H1 (cell line): ENCODE data around the gene PNMA6E. TPM values are rescaled to one million over a fixed set of nuclear protein-coding genes. Genes with fewer than 3 reads are reported as not detected.
A peak's percentile ranks its signal among the peaks of the same experiment; 100 is the strongest.

Experiments
- CTCF ChIA-PET: fragments of 300-600 bp; sonication (Branson Sonifier 250); formaldehyde crosslinking; loops from one replicate; lab custom pipeline; 2021; ENCODE audit not compliant: partially characterized antibody; lab: Charles Lee
- POLR2A ChIA-PET: fragments of 300-600 bp; sonication (Branson Sonifier 250); formaldehyde crosslinking; loops from one replicate; lab custom pipeline; 2021; ENCODE audit warnings: inconsistent platforms; ENCODE audit not compliant: partially characterized antibody; lab: Charles Lee
- DNase-seq, 2 experiments: peaks; one replicate each; pipeline versions ENCODE4 v3.0.0 to v3.0.0-alpha.2; 2010 to 2022; ENCODE audit warnings: low spot score in 2 of 2, low read depth in 1 of 2, mixed read lengths in 1 of 2
- FAIRE-seq: peaks from 2 replicates; lab custom pipeline; 2011; peaks lifted over from hg19 to GRCh38; lab: Jason Lieb, UNC
- H2AFZ ChIP-seq: 2 replicates; pipeline ENCODE4 v1.8.1; 2012; ENCODE audit warnings: low read length, inconsistent platforms
- H2AK5ac ChIP-seq: 2 replicates; pipeline ENCODE4 v1.6.1; 2013; ENCODE audit warnings: low read depth, low read length
- H2BK120ac ChIP-seq: replicated peaks from 2 replicates; pipeline ENCODE3; 2013; ENCODE audit warnings: low read depth, low read length, inconsistent platforms
- H2BK12ac ChIP-seq: 2 replicates; pipeline ENCODE4 v1.6.1; 2013; ENCODE audit warnings: low read depth, low read length
- H2BK15ac ChIP-seq: 2 replicates; pipeline ENCODE4 v1.6.1; 2013; ENCODE audit warnings: low read length
- H2BK20ac ChIP-seq: 2 replicates; pipeline ENCODE4 v1.6.1; 2013; ENCODE audit warnings: low read length
- H2BK5ac ChIP-seq: 2 replicates; pipeline ENCODE4 v1.6.1; 2013; ENCODE audit warnings: low read depth, low read length
- H3K14ac ChIP-seq: 2 replicates; pipeline ENCODE4 v1.6.1; 2013; ENCODE audit warnings: inconsistent platforms; ENCODE audit not compliant: insufficient read length
- H3K18ac ChIP-seq: 2 replicates; pipeline ENCODE4 v1.6.1; 2013; ENCODE audit warnings: low read length; ENCODE audit errors: extremely low read depth
- H3K23ac ChIP-seq: 2 replicates; pipeline ENCODE4 v1.6.1; 2013; ENCODE audit warnings: inconsistent platforms; ENCODE audit not compliant: insufficient read length
- H3K23me2 ChIP-seq: 2 replicates; pipeline ENCODE4 v1.6.1; 2013; ENCODE audit warnings: low read depth, low read length
- H3K27ac ChIP-seq: 2 replicates; pipeline ENCODE4 v1.6.1; 2011; ENCODE audit warnings: low read depth, low read length, inconsistent platforms
- H3K27me3 ChIP-seq, 4 experiments: replicated peaks in 1 of 4; 1 replicate in 1 of 4; 2 replicates in 3 of 4; pipeline versions ENCODE4 v1.6.1 to v1.8.1; 2011 to 2013; ENCODE audit warnings: low read length in 3 of 4, mild to moderate bottlenecking in 3 of 4, inconsistent platforms in 2 of 4, mixed read lengths in 2 of 4, moderate library complexity in 1 of 4; ENCODE audit not compliant: control insufficient read depth in 3 of 4, insufficient read depth in 3 of 4; ENCODE audit errors: extremely low read depth in 1 of 4
- H3K36me3 ChIP-seq, 4 experiments: 2 replicates each; pipeline versions ENCODE4 v1.6.1 to v1.8.1; 2011 to 2013; ENCODE audit warnings: mild to moderate bottlenecking in 4 of 4, low read length in 3 of 4, moderate library complexity in 2 of 4, control low read depth in 1 of 4, inconsistent platforms in 1 of 4; ENCODE audit not compliant: insufficient read depth in 4 of 4, control insufficient read depth in 2 of 4
- H3K4ac ChIP-seq: replicated peaks from 2 replicates; pipeline ENCODE3; 2013; ENCODE audit warnings: low read length, low read depth, mixed read lengths, inconsistent platforms; ENCODE audit not compliant: insufficient read length
- H3K4me1 ChIP-seq, 4 experiments: replicated peaks in 1 of 4; 1 replicate in 1 of 4; 2 replicates in 3 of 4; pipeline versions ENCODE4 v1.6.1 to v1.8.1; 2011 to 2013; ENCODE audit warnings: low read length in 3 of 4, inconsistent platforms in 2 of 4, mixed read lengths in 1 of 4; ENCODE audit not compliant: insufficient read depth in 4 of 4, control insufficient read depth in 3 of 4
- H3K4me2 ChIP-seq, 2 experiments: 2 replicates each; pipeline versions ENCODE4 v1.6.1 to v1.8.1; 2011 to 2013; ENCODE audit warnings: low read depth in 2 of 2, low read length in 2 of 2, control low read depth in 1 of 2, inconsistent platforms in 1 of 2, mild to moderate bottlenecking in 1 of 2; ENCODE audit not compliant: insufficient read depth in 1 of 2
- H3K4me3 ChIP-seq, 4 experiments: fragments of 200-600, 300-600 bp in 1 of 4; sonication (generic), shearing (Covaris generic), sonication (Bioruptor Twin) in 1 of 4; 2 replicates each; pipeline versions ENCODE4 v1.5.1 to v1.8.1; 2011 to 2016; ENCODE audit warnings: low read length in 4 of 4, low read depth in 3 of 4, control low read depth in 2 of 4, inconsistent platforms in 2 of 4, mild to moderate bottlenecking in 2 of 4, mixed read lengths in 1 of 4, moderate library complexity in 1 of 4; ENCODE audit not compliant: insufficient read depth in 2 of 4; ENCODE audit errors: extremely low read depth in 1 of 4
- H3K56ac ChIP-seq: replicated peaks from 2 replicates; pipeline ENCODE3; 2013; ENCODE audit warnings: low read depth, mild to moderate bottlenecking, mixed read lengths, low read length, inconsistent platforms; ENCODE audit not compliant: insufficient read length
- H3K79me1 ChIP-seq: 2 replicates; pipeline ENCODE4 v1.6.1; 2013; ENCODE audit warnings: low read depth, low read length, control low read depth
- H3K79me2 ChIP-seq, 2 experiments: 2 replicates each; pipeline versions ENCODE4 v1.6.1 to v1.8.1; 2012 to 2013; ENCODE audit warnings: low read length in 2 of 2, mild to moderate bottlenecking in 2 of 2, inconsistent platforms in 1 of 2; ENCODE audit not compliant: insufficient read depth in 2 of 2, control insufficient read depth in 1 of 2
- H3K9ac ChIP-seq, 4 experiments: replicated peaks in 1 of 4; 1 replicate in 1 of 4; 2 replicates in 3 of 4; pipeline versions ENCODE4 v1.6.1 to v1.8.1; 2011 to 2013; ENCODE audit warnings: low read depth in 3 of 4, low read length in 3 of 4, control low read depth in 2 of 4, mild to moderate bottlenecking in 2 of 4, moderate library complexity in 2 of 4, inconsistent platforms in 1 of 4; ENCODE audit errors: extremely low read depth in 1 of 4
- H3K9me3 ChIP-seq, 2 experiments: 2 replicates each; pipeline versions ENCODE4 v1.6.1 to v1.8.1; 2012 to 2013; ENCODE audit warnings: mild to moderate bottlenecking in 2 of 2, moderate library complexity in 2 of 2, control low read depth in 1 of 2, inconsistent platforms in 1 of 2, low read depth in 1 of 2, low read length in 1 of 2, mixed read lengths in 1 of 2; ENCODE audit not compliant: insufficient read depth in 2 of 2
- H4K20me1 ChIP-seq, 2 experiments: replicated peaks in 1 of 2; 2 replicates each; pipeline versions ENCODE3 to v1.8.1; 2011 to 2013; ENCODE audit warnings: inconsistent platforms in 2 of 2, low read length in 2 of 2, mild to moderate bottlenecking in 1 of 2; ENCODE audit not compliant: insufficient read depth in 2 of 2, control insufficient read depth in 1 of 2
- H4K5ac ChIP-seq: 2 replicates; pipeline ENCODE4 v1.6.1; 2013; ENCODE audit warnings: low read length, low read depth, mixed read lengths, inconsistent platforms; ENCODE audit not compliant: insufficient read length
- H4K8ac ChIP-seq: 2 replicates; pipeline ENCODE4 v1.8.0; 2013; ENCODE audit warnings: mild to moderate bottlenecking, moderate library complexity, low read length, inconsistent platforms; ENCODE audit not compliant: insufficient read depth; ENCODE audit errors: extremely low read depth
- H4K91ac ChIP-seq: replicated peaks from 2 replicates; pipeline ENCODE3; 2013; ENCODE audit warnings: low read length, mixed read lengths, inconsistent platforms; ENCODE audit not compliant: insufficient read length
- E2F6 ChIP-seq: IDR thresholded peaks from 2 replicates; pipeline ENCODE4 v1.6.1; 2012; ENCODE audit warnings: inconsistent platforms
- RFX5 ChIP-seq: IDR thresholded peaks from 2 replicates; pipeline ENCODE4 v1.6.1; 2011; ENCODE audit warnings: low read depth, low read length, improper control_type of control experiment, borderline replicate concordance
- WGBS, 2 experiments: shearing (Covaris generic) in 1 of 2; methylation state at CpG; one replicate each; pipeline versions ENCODE4 v1.1.6 to v1.1.7; 2013 to 2015; ENCODE audit warnings: low lambda C conversion rate in 2 of 2, mixed read lengths in 2 of 2, inconsistent platforms in 1 of 2, low coverage in 1 of 2, missing lambda C conversion rate in 1 of 2; ENCODE audit not compliant: insufficient replicate concordance in 2 of 2, insufficient coverage in 1 of 2, insufficient read length in 1 of 2; ENCODE audit errors: extremely low coverage in 1 of 2, missing lambda C conversion rate in 1 of 2; 5-methylcytosine and 5-hydroxymethylcytosine counted together
- long read RNA-seq, 2 experiments: library from RNA in 1 of 2; library from capped mRNA in 1 of 2; stranded (forward); transcript quantifications; one replicate each; pipeline ENCODE4 v2.0.0, GENCODE V29; 2021; ENCODE audit warnings: inconsistent platforms in 1 of 2
- polyA minus RNA-seq, 3 experiments: library from RNA; depleted of rRNA, polyadenylated mRNA; stranded (reverse); fragments of >200 nt; gene quantifications; 1 replicate in 2 of 3; 2 replicates in 1 of 3; pipeline ENCODE4 v1.2.3, GENCODE V29; 2011
- polyA plus RNA-seq, 7 experiments: library from polyadenylated mRNA; depleted of rRNA in 3 of 7; stranded (reverse) in 5 of 7; unstranded in 2 of 7; fragments of >200 nt in 5 of 7; fragments of 200-250 nt in 2 of 7; gene quantifications; 1 replicate in 5 of 7; 2 replicates in 1 of 7; 4 replicates in 1 of 7; pipeline versions ENCODE4 v1.2.1 to v1.2.3, GENCODE V29; 2011 to 2013; ENCODE audit warnings: missing spikeins in 2 of 7, mixed read lengths in 2 of 7
- total RNA-seq: library from RNA; stranded (reverse); fragmentation: NEBNext Ultra II Directional; extraction: Animal tissue kit (Norgen Biotek cat#: 25700); gene quantifications from 2 replicates; pipeline ENCODE4 v1.2.1, GENCODE V29; 2021

The PNMA6E gene
- total RNA-seq (not detected in 2 replicates), polyA plus RNA-seq (2011; rRNA removed) (not detected in 2 replicates), polyA minus RNA-seq (2011; rRNA and poly(A)+ RNA removed) (not detected in 2 replicates)
- polyA plus RNA-seq (2011; cell fraction: cytosol; rRNA removed): not detected
- polyA plus RNA-seq (2011; cell fraction: nucleus; rRNA removed): not detected
- not detected in 4 replicates for polyA plus RNA-seq (2012, experiment 1 of 2)
- polyA plus RNA-seq (2012, experiment 2 of 2): not detected
- not detected for polyA plus RNA-seq (2013, experiment 1 of 2)
- not detected for polyA plus RNA-seq (2013, experiment 2 of 2)
- polyA minus RNA-seq (2011; cell fraction: cytosol; rRNA and poly(A)+ RNA removed): not detected
- not detected for polyA minus RNA-seq (2011; cell fraction: nucleus; rRNA and poly(A)+ RNA removed)
- long read RNA-seq, experiment 1: 0 reads
- long read RNA-seq, experiment 2: 0 reads

- WGBS, 2 experiments: 84% methylated on average over 13 of the region's 29 CpGs; no CpG with 5 or more reads in 1 of the 2 experiments
- no peak within 1 kb of the TSS for H4K91ac ChIP-seq
- no peaks in the 10 kb centered on the region for H3K23me2 ChIP-seq
- H2BK120ac ChIP-seq: no peak within 1 kb of the TSS
- H3K4me2 ChIP-seq: no peak within 1 kb of the TSS
- no peaks in the 10 kb centered on the region; a peak in 1 of 4 replicates for H3K9me3 ChIP-seq
- H2BK12ac ChIP-seq: no peak within 1 kb of the TSS
- no peak within 1 kb of the TSS for H2BK5ac ChIP-seq
- POLR2A ChIA-PET: no interaction called here
- FAIRE-seq (no peak), DNase-seq (no peak)
- no peak within 1 kb of the TSS for H2AK5ac ChIP-seq
- no peak within 1 kb of the TSS for H4K8ac ChIP-seq
- no peaks in the 10 kb centered on the region for H3K79me2 ChIP-seq
- H3K36me3 ChIP-seq: no peaks in the 10 kb centered on the region
- H3K23ac ChIP-seq: no peak within 1 kb of the TSS
- no peak within 1 kb of the TSS for H3K4me3 ChIP-seq
- H3K27me3 ChIP-seq: no peaks in the 10 kb centered on the region
- H2AFZ ChIP-seq: no peak within 1 kb of the TSS
- H4K5ac ChIP-seq: no peak within 1 kb of the TSS
- CTCF ChIA-PET: no interaction called here
- no peak within 1 kb of the TSS for H3K56ac ChIP-seq
- H4K20me1 ChIP-seq: no peaks in the 10 kb centered on the region
- no peaks in the 10 kb centered on the region for H3K79me1 ChIP-seq
- no peak within 1 kb of the TSS for H2BK15ac ChIP-seq
- no peak within 1 kb of the TSS for H3K4ac ChIP-seq
- no peaks in the 10 kb centered on the region for H3K4me1 ChIP-seq
- H2BK20ac ChIP-seq: no peak within 1 kb of the TSS
- H3K9ac ChIP-seq: no peak within 1 kb of the TSS
- no peak within 1 kb of the TSS for H3K14ac ChIP-seq
- H3K18ac ChIP-seq: no peak within 1 kb of the TSS
- H3K27ac ChIP-seq: no peak within 1 kb of the TSS
- 0 out of 2 replicates have a peak, but pooled peaks have one; percentile 19 for TF ChIP-seq E2F6
- no peak for TF ChIP-seq RFX5
Measured at GRCh38 chrX:153401133-153401764, at the start of gene PNMA6E. Gene PNMA6E (minus strand): TSS chrX:153401350. CDS start chrX:153398849, 2,501 bp downstream.
